Karpas-422 (cell line): ENCODE data around the gene SPOUT1. TPM values are rescaled to one million over a fixed set of nuclear protein-coding genes. Genes with fewer than 3 reads are reported as not detected.
"Not testable (repeated sequence)": the region's sequence is repeated elsewhere in the genome, so short reads cannot be mapped to it uniquely, and the experiment has no call there.

ENCODE experiments used
- DNase-seq: peaks from one replicate; pipeline ENCODE4 v3.0.0-alpha.2; 2015
- H2AFZ ChIP-seq: fragments of 200-600 bp; sonication (generic); 2 replicates; pipeline ENCODE4 v1.6.1; 2014; ENCODE audit warnings: antibody characterized with exemption, low read length, mixed read lengths
- H3K27ac ChIP-seq: fragments of 200-600 bp; sonication (generic); 2 replicates; pipeline ENCODE4 v1.5.1; 2014; ENCODE audit warnings: mild to moderate bottlenecking, low read length, moderate library complexity
- H3K27me3 ChIP-seq: fragments of 200-600 bp; sonication (generic); 2 replicates; pipeline ENCODE4 v1.6.1; 2014; ENCODE audit warnings: low read length, mixed read lengths
- H3K36me3 ChIP-seq: fragments of 200-600 bp; sonication (generic); 2 replicates; pipeline ENCODE4 v1.6.1; 2014; ENCODE audit warnings: low read length, mixed read lengths; ENCODE audit not compliant: insufficient read depth
- H3K4me1 ChIP-seq: fragments of 200-600 bp; sonication (generic); 2 replicates; pipeline ENCODE4 v1.6.1; 2014; ENCODE audit warnings: mild to moderate bottlenecking, low read length, mixed read lengths
- H3K4me2 ChIP-seq: fragments of 200-600 bp; sonication (generic); 2 replicates; pipeline ENCODE4 v1.6.1; 2014; ENCODE audit warnings: low read length, low read depth, mild to moderate bottlenecking; ENCODE audit not compliant: poor library complexity, severe bottlenecking
- H3K4me3 ChIP-seq: fragments of 200-600 bp; sonication (generic); 2 replicates; pipeline ENCODE4 v1.5.1; 2014; ENCODE audit warnings: mild to moderate bottlenecking, antibody characterized with exemption, low read length, mixed read lengths
- H3K79me2 ChIP-seq: fragments of 200-600 bp; sonication (generic); 2 replicates; pipeline ENCODE4 v1.6.1; 2014; ENCODE audit warnings: mild to moderate bottlenecking, low read length, mixed read lengths
- H3K9ac ChIP-seq: fragments of 200-600 bp; sonication (generic); 2 replicates; pipeline ENCODE4 v1.6.0; 2014; ENCODE audit warnings: low read length
- H3K9me2 ChIP-seq: fragments of 200-600 bp; sonication (generic), shearing (Covaris generic); replicated peaks from 2 replicates; pipeline ENCODE4 v1.6.0; 2014; ENCODE audit warnings: mild to moderate bottlenecking, low read length, moderate library complexity; ENCODE audit not compliant: insufficient read depth
- H3K9me3 ChIP-seq: fragments of 300-700, 200-600 bp; sonication (generic); 2 replicates; pipeline ENCODE4 v1.6.1; 2014; ENCODE audit warnings: low read length, mixed read lengths
- H4K20me1 ChIP-seq: fragments of 200-600 bp; sonication (generic); 2 replicates; pipeline ENCODE4 v1.6.1; 2014; ENCODE audit warnings: mild to moderate bottlenecking, antibody characterized with exemption, low read length, low read depth; ENCODE audit not compliant: insufficient read depth
- total RNA-seq: library from RNA; depleted of rRNA; stranded (reverse); fragments of >200 nt; shearing (Covaris generic); gene quantifications from 2 replicates; pipeline ENCODE4 v1.2.3, GENCODE V29; 2014; ENCODE audit warnings: low replicate concordance

Gene SPOUT1
- total RNA-seq, 1 experiment from 2014 or later = 28.6 TPM

DNA sequence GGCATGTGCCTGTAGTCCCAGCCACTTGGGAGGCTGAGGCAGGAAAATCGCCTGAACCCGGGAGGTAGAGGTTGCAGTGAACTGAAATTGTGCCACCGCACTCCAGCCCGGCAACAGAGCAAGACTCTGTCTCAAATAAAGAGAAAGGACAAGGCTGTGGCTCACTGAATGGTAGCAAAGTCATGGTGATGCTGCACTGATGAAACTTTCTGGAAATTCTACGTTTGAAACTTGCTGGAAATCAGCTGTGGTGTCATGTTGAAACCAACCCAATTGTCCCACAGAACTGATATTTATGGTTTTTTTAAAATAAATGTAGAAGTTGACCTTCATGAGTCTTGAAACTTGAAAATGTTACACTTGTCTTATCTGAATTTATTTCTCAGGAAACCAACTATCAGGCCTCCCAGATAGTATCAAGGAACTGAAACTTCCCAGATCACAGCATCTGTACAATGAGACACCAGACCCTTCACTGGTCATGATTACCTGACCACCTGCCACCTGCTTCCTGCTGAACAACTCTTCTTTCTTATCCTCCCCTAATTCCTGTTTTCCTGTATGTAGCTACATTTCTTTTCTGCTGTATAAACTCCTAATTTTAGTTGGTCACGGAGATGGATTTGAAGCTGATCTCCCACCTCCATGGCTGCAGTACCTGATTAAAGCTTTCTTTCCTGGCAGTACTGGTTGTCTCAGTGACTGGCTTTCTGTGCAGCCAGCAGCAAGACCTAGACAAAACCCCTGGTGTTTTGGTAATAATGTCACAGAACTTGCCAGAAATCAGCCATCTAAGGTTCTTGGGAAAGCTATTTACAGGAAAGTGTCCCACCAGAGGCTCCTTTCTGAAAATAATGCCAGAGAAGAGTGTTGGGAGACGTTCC lies 48.2 kb downstream of the SPOUT1 start:
- Histone ChIP-seq H3K9me2 (no peaks in the 10 kb centered on the region), H2AFZ (no peak overlapping the region), H3K9ac (no peak overlapping the region), H3K4me2 (no peak overlapping the region), H4K20me1 (no peaks in the 10 kb centered on the region), H3K27me3 (no peaks in the 10 kb centered on the region), H3K9me3 (no peaks in the 10 kb centered on the region), H3K27ac (no peak overlapping the region), H3K4me3 (no peak overlapping the region), H3K79me2 (no peaks in the 10 kb centered on the region), H3K4me1 (peaks cover 11% of the 10 kb centered on the region), H3K36me3 (no peaks in the 10 kb centered on the region)
- no peak for DNase-seq

DNA sequence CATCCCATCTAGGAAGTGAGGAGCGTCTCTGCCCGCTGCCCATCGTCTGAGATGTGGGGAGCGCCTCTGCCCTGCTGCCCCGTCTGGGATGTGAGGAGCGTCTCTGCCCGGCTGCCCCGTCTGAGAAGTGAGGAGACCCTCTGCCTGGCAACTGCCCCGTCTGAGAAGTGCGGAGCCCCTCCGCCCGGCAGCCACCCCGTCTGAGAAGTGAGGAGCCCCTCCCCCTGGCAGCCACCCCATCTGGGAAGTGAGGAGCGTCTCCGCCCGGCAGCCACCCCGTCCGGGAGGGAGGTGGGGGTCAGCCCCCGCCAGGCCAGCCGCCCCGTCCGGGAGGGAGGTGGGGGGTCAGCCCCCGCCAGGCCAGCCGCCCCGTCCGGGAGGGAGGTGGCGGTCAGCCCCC lies 49.5 kb downstream of the SPOUT1 start:
- not testable (repeated sequence) for H2AFZ ChIP-seq, H3K9ac ChIP-seq, H3K4me2 ChIP-seq, H4K20me1 ChIP-seq, H3K36me3 ChIP-seq, DNase-seq, H3K79me2 ChIP-seq, H3K27me3 ChIP-seq, H3K9me2 ChIP-seq, H3K4me3 ChIP-seq, H3K9me3 ChIP-seq, H3K27ac ChIP-seq
- peaks cover 11% of the 10 kb centered on the region for H3K4me1 ChIP-seq

DNA sequence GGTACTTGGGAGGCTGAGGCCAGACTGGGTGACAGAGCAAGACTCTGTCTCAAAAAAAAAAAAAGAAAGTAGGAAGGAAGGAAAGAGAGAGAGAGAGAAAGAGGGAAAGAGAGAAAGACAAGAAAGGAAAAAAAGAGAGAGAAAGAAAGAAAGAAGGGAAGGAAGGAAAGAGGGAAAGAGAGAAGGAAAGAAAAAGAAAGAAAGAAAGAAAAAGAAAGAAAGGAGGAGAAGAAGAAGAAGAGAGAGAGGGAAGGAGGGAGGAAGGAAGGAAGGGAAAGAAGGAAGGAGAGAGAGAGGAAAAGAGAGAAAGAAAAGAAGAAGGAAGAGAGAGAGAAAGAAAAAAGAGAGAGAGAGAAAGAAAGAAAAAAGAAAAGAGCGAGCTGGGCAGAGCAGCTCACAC lies 54.8 kb downstream of the SPOUT1 start:
- no peak overlapping the region for H3K9ac ChIP-seq

DNA sequence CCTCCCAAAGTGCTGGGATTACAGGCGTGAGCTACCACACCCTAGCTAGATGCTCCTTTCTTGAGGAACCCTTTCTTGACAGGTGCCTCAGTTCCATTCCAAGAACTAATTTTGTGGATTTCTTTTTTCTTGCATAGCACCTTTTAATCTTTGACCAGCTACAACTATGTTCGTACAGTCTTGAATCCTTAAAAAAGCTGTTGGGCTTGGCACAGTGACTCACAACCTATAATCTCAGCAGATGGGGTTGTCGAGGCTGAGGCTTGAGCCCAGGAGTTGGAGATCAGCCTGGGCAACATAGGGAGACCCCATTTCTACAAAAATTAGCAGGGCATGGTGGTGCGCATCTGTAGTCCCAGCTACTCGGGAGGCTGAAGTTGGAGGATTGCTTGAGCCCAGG lies 56.5 kb downstream of the SPOUT1 start:
- Histone ChIP-seq H3K36me3 (no peaks in the 10 kb centered on the region), H3K4me1 (peaks cover 20% of the 10 kb centered on the region), H3K9ac (no peak overlapping the region), H3K79me2 (peaks cover 30% of the 10 kb centered on the region), H3K27me3 (no peaks in the 10 kb centered on the region), H3K4me3 (no peak overlapping the region), H3K27ac (no peak overlapping the region), H3K9me2 (no peaks in the 10 kb centered on the region), H2AFZ (0 out of 2 replicates have a peak overlapping the region, but pooled peaks have one; percentile 28), H3K9me3 (no peaks in the 10 kb centered on the region; the same call in 1 of the 2 replicates), H4K20me1 (no peaks in the 10 kb centered on the region), H3K4me2 (no peak overlapping the region)
- no peak for DNase-seq

More for the DNA sequence above, 54.8 kb downstream of the SPOUT1 start:
- Histone ChIP-seq H3K4me1 (peaks cover 20% of the 10 kb centered on the region), H3K4me3 (no peak overlapping the region), H3K27ac (no peak overlapping the region), H3K9me3 (no peaks in the 10 kb centered on the region; the same call in 1 of the 2 replicates), H3K27me3 (no peaks in the 10 kb centered on the region), H4K20me1 (no peaks in the 10 kb centered on the region), H3K36me3 (no peaks in the 10 kb centered on the region), H3K9me2 (no peaks in the 10 kb centered on the region), H3K4me2 (no peak overlapping the region), H3K79me2 (peaks cover 18% of the 10 kb centered on the region), H2AFZ (no peak overlapping the region)
- no peak for DNase-seq

DNA sequence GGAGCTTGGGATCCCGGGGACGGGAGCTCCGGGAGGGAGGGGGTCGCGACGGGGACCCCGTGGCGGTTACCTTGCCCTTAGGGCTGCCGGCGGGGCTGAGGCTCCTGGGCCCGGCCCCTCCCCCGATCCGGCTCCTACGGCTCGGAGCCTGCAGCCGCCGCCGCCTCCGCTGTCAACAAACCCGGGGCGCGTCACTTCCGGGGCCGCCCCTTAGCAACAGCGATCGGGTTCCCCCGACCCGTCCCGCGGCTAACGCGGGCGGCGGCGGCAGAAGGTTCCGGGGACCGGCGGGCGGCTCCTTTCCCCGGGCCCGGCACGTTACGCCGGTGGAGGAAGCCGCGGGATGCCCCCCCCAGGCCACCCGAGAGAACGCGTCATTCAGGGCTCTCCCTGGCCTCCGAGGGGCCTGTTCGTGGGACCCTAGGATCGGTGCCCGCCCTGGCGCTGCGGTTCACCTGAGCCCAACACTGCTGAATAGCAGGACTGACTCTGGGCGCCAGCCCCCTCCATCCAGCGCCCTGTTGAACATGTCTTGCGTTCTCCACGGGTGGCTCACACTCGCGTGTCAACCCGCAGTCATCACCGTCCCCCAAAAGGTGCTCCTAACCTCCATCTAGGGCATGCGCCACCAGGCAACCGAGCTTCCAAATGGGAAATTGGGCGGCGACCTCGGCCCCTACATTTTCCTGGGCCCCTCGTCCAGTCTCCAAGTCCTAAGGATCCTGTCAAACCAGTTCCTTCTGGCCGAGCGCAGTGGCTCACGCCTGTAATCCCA lies 57.7 kb downstream of the SPOUT1 start, which contains the start of gene ZER1:
ZER1 (minus strand) TSS at position 183 of the 775 bp plus-strand sequence. CDS start 16,362 bp downstream, outside the sequence.
- Histone ChIP-seq H3K4me2 (peak within 1 kb of the TSS; percentile 83), H3K79me2 (peaks cover 33% of the 10 kb centered on the region), H4K20me1 (no peaks in the 10 kb centered on the region), H3K4me1 (peaks cover 15% of the 10 kb centered on the region), H3K27ac (peak within 1 kb of the TSS; percentile 16), H3K9ac (peak within 1 kb of the TSS; percentile 88), H3K36me3 (no peaks in the 10 kb centered on the region), H3K4me3 (peak within 1 kb of the TSS; percentile 98), H3K9me3 (no peaks in the 10 kb centered on the region; the same call in 1 of the 2 replicates), H2AFZ (peak within 1 kb of the TSS; percentile 89), H3K9me2 (no peaks in the 10 kb centered on the region), H3K27me3 (no peaks in the 10 kb centered on the region)
- DNase-seq = peak; percentile 96

DNA sequence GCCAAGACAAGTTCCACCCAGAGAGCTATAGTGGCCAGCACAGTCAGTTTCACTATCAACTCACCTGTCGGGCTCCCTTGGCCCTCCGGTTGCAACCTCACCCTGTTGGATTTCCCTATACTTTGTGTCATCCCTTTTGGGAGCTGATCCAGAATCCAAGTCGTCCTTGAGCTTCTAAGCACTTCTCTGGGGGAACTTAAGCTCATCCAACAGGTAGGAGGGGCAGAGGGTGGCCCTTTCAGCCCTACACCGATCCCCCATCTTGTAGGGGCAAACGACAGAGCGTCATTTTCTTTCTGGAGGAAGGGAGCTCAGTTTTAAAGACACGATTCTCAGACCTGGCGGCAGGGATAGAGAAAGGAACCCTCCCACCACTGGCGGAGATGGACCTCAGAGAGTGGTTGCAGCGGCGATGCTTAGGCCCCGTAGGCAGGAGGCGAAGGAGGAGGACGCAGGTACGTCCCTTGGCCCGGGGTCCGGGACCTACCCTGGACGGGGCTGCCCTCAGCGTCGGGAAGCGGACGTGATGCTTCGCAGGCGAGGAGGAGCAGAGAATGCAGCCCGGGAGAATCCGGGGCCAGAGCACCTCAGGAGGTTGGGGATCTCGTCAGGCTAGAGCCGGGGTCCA lies 58.4 kb downstream of the SPOUT1 start:
- Histone ChIP-seq H2AFZ (no peak overlapping the region), H3K36me3 (no peaks in the 10 kb centered on the region), H3K79me2 (peaks cover 33% of the 10 kb centered on the region), H3K4me1 (peaks cover 15% of the 10 kb centered on the region), H3K27ac (peak overlapping the region; percentile 16), H3K9me2 (no peaks in the 10 kb centered on the region), H3K4me2 (peak overlapping the region; percentile 83), H4K20me1 (no peaks in the 10 kb centered on the region), H3K27me3 (no peaks in the 10 kb centered on the region), H3K4me3 (peak overlapping the region; percentile 98), H3K9me3 (no peaks in the 10 kb centered on the region; the same call in 1 of the 2 replicates), H3K9ac (peak overlapping the region; percentile 88)
- DNase-seq = no peak

DNA sequence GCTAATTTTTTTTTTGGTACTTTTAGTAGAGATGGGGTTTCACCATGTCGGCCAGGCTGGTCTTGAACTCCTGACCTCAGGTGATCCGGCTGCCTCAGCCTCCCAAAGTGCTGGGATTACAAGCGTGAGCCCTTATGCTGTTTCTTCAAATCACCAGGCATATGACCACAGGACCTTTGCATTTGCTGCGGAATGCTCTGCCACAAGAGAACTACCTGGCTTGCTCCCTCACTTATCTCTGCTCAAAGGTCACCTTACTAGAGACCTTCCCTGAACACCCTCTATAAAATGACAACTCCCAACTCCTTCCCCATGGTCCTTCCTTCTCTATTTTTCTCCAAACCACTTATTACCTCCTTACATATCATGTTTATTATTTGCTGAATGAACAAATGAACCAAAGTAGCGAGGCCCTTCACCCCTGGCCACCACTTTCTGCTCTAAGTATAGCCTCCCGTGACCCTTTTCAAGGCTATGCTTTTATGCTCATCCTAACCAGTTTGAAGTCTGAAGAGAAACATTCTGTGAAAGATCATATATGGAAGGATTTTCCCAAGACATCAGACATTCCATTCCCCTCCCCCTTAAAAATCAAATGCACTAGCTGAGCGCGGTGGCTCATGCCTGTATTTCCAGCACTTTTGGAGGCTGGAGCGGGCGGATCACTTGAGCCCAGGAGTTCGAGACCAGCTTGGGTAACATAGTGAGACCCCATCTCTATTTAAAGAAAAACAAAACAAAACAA lies 59.1 kb downstream of the SPOUT1 start:
- no peak for DNase-seq
- Histone ChIP-seq H3K4me2 (peak overlapping the region; percentile 83), H3K79me2 (peaks cover 33% of the 10 kb centered on the region), H3K27me3 (no peaks in the 10 kb centered on the region), H3K9me2 (no peaks in the 10 kb centered on the region), H3K36me3 (no peaks in the 10 kb centered on the region), H4K20me1 (no peaks in the 10 kb centered on the region), H3K4me1 (peaks cover 15% of the 10 kb centered on the region), H3K4me3 (peak overlapping the region; percentile 98), H2AFZ (no peak overlapping the region), H3K9ac (peak overlapping the region; percentile 88), H3K27ac (no peak overlapping the region), H3K9me3 (no peaks in the 10 kb centered on the region)
